Mesenchymal stem cell (in vitro differentiated cells and primary cell): Measurements from ENCODE around the gene DPYSL5.

Experiments used
- DNase-seq: peaks from one replicate; pipeline ENCODE4 v3.0.0-alpha.2; 2013
- H2AFZ ChIP-seq: one replicate; pipeline ENCODE4 v1.6.1; 2013; ENCODE audit warnings: low read depth, mild to moderate bottlenecking, control low read depth, inconsistent platforms, low read length, moderate library complexity
- H2AK5ac ChIP-seq: 2 replicates; pipeline ENCODE4 v1.6.1; 2013; ENCODE audit warnings: low read length, moderate library complexity, mild to moderate bottlenecking, inconsistent platforms; ENCODE audit not compliant: severe bottlenecking
- H2BK120ac ChIP-seq: one replicate; pipeline ENCODE4 v1.6.1; 2013; ENCODE audit warnings: low read depth, mild to moderate bottlenecking, inconsistent platforms, low read length, moderate library complexity
- H2BK12ac ChIP-seq, 2 experiments: one replicate each; pipeline ENCODE4 v1.6.1; 2013; ENCODE audit warnings: inconsistent platforms in 2 of 2, low read length in 2 of 2, mild to moderate bottlenecking in 2 of 2, moderate library complexity in 2 of 2, control low read depth in 1 of 2
- H2BK15ac ChIP-seq: one replicate; pipeline ENCODE4 v1.6.1; 2013; ENCODE audit warnings: mild to moderate bottlenecking, low read depth, inconsistent platforms; ENCODE audit not compliant: poor library complexity, severe bottlenecking
- H2BK5ac ChIP-seq: 2 replicates; pipeline ENCODE4 v1.6.1; 2013; ENCODE audit warnings: low read depth, mild to moderate bottlenecking, low read length, control low read depth, inconsistent platforms; ENCODE audit not compliant: poor library complexity, severe bottlenecking
- H3K14ac ChIP-seq, 2 experiments: one replicate each; pipeline ENCODE4 v1.6.1; 2013; ENCODE audit warnings: inconsistent platforms in 2 of 2, low read length in 2 of 2, control low read depth in 1 of 2, mild to moderate bottlenecking in 1 of 2, moderate library complexity in 1 of 2
- H3K18ac ChIP-seq, 2 experiments: one replicate each; pipeline ENCODE4 v1.6.1; 2013; ENCODE audit warnings: inconsistent platforms in 2 of 2, low read length in 2 of 2, control low read depth in 1 of 2, low read depth in 1 of 2, mild to moderate bottlenecking in 1 of 2
- H3K23ac ChIP-seq, 2 experiments: one replicate each; pipeline ENCODE4 v1.6.1; 2013; ENCODE audit warnings: inconsistent platforms in 2 of 2, low read length in 2 of 2, mild to moderate bottlenecking in 2 of 2, moderate library complexity in 2 of 2, control low read depth in 1 of 2
- H3K27ac ChIP-seq: 2 replicates; pipeline ENCODE4 v1.5.1; 2013; ENCODE audit warnings: mild to moderate bottlenecking, moderate library complexity, low read length, control low read depth, inconsistent platforms; ENCODE audit not compliant: poor library complexity, severe bottlenecking
- H3K27me3 ChIP-seq, 2 experiments: 2 replicates each; pipeline versions ENCODE4 v1.6.1 to v1.7.0; 2013; ENCODE audit warnings: low read length in 2 of 2, mild to moderate bottlenecking in 2 of 2, moderate library complexity in 2 of 2, control low read depth in 1 of 2, inconsistent platforms in 1 of 2; ENCODE audit not compliant: control insufficient read depth in 1 of 2, insufficient read depth in 1 of 2
- H3K36me3 ChIP-seq, 2 experiments: 2 replicates each; pipeline versions ENCODE4 v1.6.1 to v1.7.0; 2013; ENCODE audit warnings: low read length in 2 of 2, control low read depth in 1 of 2, inconsistent platforms in 1 of 2, low read depth in 1 of 2, mild to moderate bottlenecking in 1 of 2; ENCODE audit not compliant: insufficient read depth in 2 of 2, control insufficient read depth in 1 of 2
- H3K4ac ChIP-seq, 2 experiments: one replicate each; pipeline ENCODE4 v1.6.1; 2013; ENCODE audit warnings: inconsistent platforms in 2 of 2, low read length in 2 of 2, mild to moderate bottlenecking in 2 of 2, moderate library complexity in 2 of 2, control low read depth in 1 of 2, low read depth in 1 of 2
- H3K4me1 ChIP-seq: 2 replicates; pipeline ENCODE4 v1.6.1; 2013; ENCODE audit warnings: low read depth, low read length, control low read depth; ENCODE audit not compliant: control insufficient read depth, insufficient read depth
- H3K4me2 ChIP-seq: 2 replicates; pipeline ENCODE4 v1.6.1; 2013; ENCODE audit warnings: low read length, mild to moderate bottlenecking, inconsistent platforms; ENCODE audit not compliant: poor library complexity, severe bottlenecking
- H3K4me3 ChIP-seq, 2 experiments: 2 replicates each; pipeline versions ENCODE4 v1.5.1 to v1.7.0; 2013; ENCODE audit warnings: low read length in 2 of 2, mild to moderate bottlenecking in 2 of 2, control low read depth in 1 of 2, low read depth in 1 of 2; ENCODE audit not compliant: insufficient read depth in 1 of 2
- H3K79me1 ChIP-seq: replicated peaks from 2 replicates; pipeline ENCODE4 v1.6.1; 2013; ENCODE audit warnings: mild to moderate bottlenecking, control low read depth, low read length, inconsistent platforms; ENCODE audit not compliant: poor library complexity, severe bottlenecking
- H3K9ac ChIP-seq: 2 replicates; pipeline ENCODE4 v1.7.0; 2013; ENCODE audit warnings: mild to moderate bottlenecking, low read length, moderate library complexity
- H3K9me3 ChIP-seq: 2 replicates; pipeline ENCODE4 v1.7.0; 2013; ENCODE audit warnings: mild to moderate bottlenecking, low read length; ENCODE audit not compliant: control insufficient read depth
- H4K8ac ChIP-seq: one replicate; pipeline ENCODE4 v1.6.1; 2013; ENCODE audit warnings: inconsistent platforms, mild to moderate bottlenecking, low read length, moderate library complexity
- H4K91ac ChIP-seq: one replicate; pipeline ENCODE4 v1.6.1; 2013; ENCODE audit warnings: mild to moderate bottlenecking, low read length, inconsistent platforms
- WGBS: methylation state at CpG from one replicate; pipeline ENCODE4 v1.1.7; 2013; ENCODE audit warnings: mixed read lengths; 5-methylcytosine and 5-hydroxymethylcytosine counted together

Gene DPYSL5

GRCh38 chr2:26938399-26939118 is 90.6 kb downstream of the DPYSL5 start:
- H2BK5ac ChIP-seq, result no peak overlapping the region
- H2BK120ac ChIP-seq, result no peak overlapping the region
- peaks cover 4% of the 10 kb centered on the region for H3K4me1 ChIP-seq
- H3K4ac ChIP-seq, result no peak overlapping the region
- H3K27me3 ChIP-seq, result peaks cover 46 to 64% of the 10 kb centered on the region in 2 experiments
- H2BK15ac ChIP-seq, result no peak overlapping the region
- H3K4me2 ChIP-seq, result no peak overlapping the region
- peak overlapping the region in 1 of 2 experiments; percentile 4 for H3K14ac ChIP-seq
- WGBS, result 68% methylated on average over 10 of the region's 10 CpGs
- H3K4me3 ChIP-seq, result no peak overlapping the region
- no peak overlapping the region for H3K23ac ChIP-seq
- H4K91ac ChIP-seq, result no peak overlapping the region
- no peak overlapping the region for H3K18ac ChIP-seq
- no peak overlapping the region for H4K8ac ChIP-seq
- no peaks in the 10 kb centered on the region for H3K36me3 ChIP-seq
- no peak overlapping the region for H2AFZ ChIP-seq
- H3K9me3 ChIP-seq, result no peaks in the 10 kb centered on the region
- no peak overlapping the region for H3K27ac ChIP-seq
- no peaks in the 10 kb centered on the region for H3K79me1 ChIP-seq
- no peak for DNase-seq
- H3K9ac ChIP-seq, result no peak overlapping the region
- H2AK5ac ChIP-seq, result no peak overlapping the region
- H2BK12ac ChIP-seq, result no peak overlapping the region

GRCh38 chr2:26940001-26940400 is 92.1 kb downstream of the DPYSL5 start:
- H4K91ac ChIP-seq, result no peak overlapping the region
- H3K18ac ChIP-seq, result no peak overlapping the region
- no peak overlapping the region for H2BK15ac ChIP-seq
- no peak overlapping the region for H4K8ac ChIP-seq
- no peak overlapping the region for H3K14ac ChIP-seq
- H2BK5ac ChIP-seq, result no peak overlapping the region
- H2BK12ac ChIP-seq, result no peak overlapping the region
- H3K4me1 ChIP-seq, result peaks cover 4% of the 10 kb centered on the region
- no peak overlapping the region for H3K23ac ChIP-seq
- H3K4me2 ChIP-seq, result no peak overlapping the region
- H2AK5ac ChIP-seq, result no peak overlapping the region
- no peak overlapping the region for H3K27ac ChIP-seq
- DNase-seq, result no peak
- peaks cover 46 to 62% of the 10 kb centered on the region in 2 experiments for H3K27me3 ChIP-seq
- H3K79me1 ChIP-seq, result no peaks in the 10 kb centered on the region
- H3K9ac ChIP-seq, result no peak overlapping the region
- H3K4me3 ChIP-seq, result no peak overlapping the region
- H2AFZ ChIP-seq, result no peak overlapping the region
- H2BK120ac ChIP-seq, result no peak overlapping the region
- no peak overlapping the region for H3K4ac ChIP-seq
- 88% methylated on average over 8 of the region's 9 CpGs for WGBS
- no peaks in the 10 kb centered on the region for H3K9me3 ChIP-seq
- H3K36me3 ChIP-seq, result no peaks in the 10 kb centered on the region

GRCh38 chr2:26941486-26941885 is 93.6 kb downstream of the DPYSL5 start:
- no peak overlapping the region for H2BK12ac ChIP-seq
- peaks cover 4% of the 10 kb centered on the region for H3K4me1 ChIP-seq
- H3K4me2 ChIP-seq, result no peak overlapping the region
- H3K23ac ChIP-seq, result no peak overlapping the region
- no peak overlapping the region for H2BK120ac ChIP-seq
- H4K91ac ChIP-seq, result no peak overlapping the region
- no peak overlapping the region for H3K18ac ChIP-seq
- H3K4ac ChIP-seq, result no peak overlapping the region
- H3K27me3 ChIP-seq, result peaks cover 49 to 62% of the 10 kb centered on the region in 2 experiments
- no peaks in the 10 kb centered on the region for H3K36me3 ChIP-seq
- 88% methylated on average over 3 of the region's 3 CpGs for WGBS
- no peak overlapping the region for H4K8ac ChIP-seq
- H2BK15ac ChIP-seq, result no peak overlapping the region
- no peak overlapping the region for H2AFZ ChIP-seq
- no peak overlapping the region for H3K9ac ChIP-seq
- H3K4me3 ChIP-seq, result no peak overlapping the region
- no peak overlapping the region for H3K14ac ChIP-seq
- no peaks in the 10 kb centered on the region for H3K9me3 ChIP-seq
- H3K27ac ChIP-seq, result no peak overlapping the region
- no peak overlapping the region for H2AK5ac ChIP-seq
- H2BK5ac ChIP-seq, result no peak overlapping the region
- no peaks in the 10 kb centered on the region for H3K79me1 ChIP-seq
- no peak for DNase-seq

- Histone ChIP-seq H3K14ac (no peak overlapping the region), H3K27me3 (peaks cover 53 to 74% of the 10 kb centered on the region in 2 experiments), H2BK120ac (no peak overlapping the region), H2BK12ac (no peak overlapping the region), H3K9ac (no peak overlapping the region), H2BK5ac (no peak overlapping the region), H3K4me3 (no peak overlapping the region), H3K4ac (no peak overlapping the region), H3K79me1 (no peaks in the 10 kb centered on the region), H3K18ac (no peak overlapping the region), H4K8ac (no peak overlapping the region), H2BK15ac (no peak overlapping the region), H3K4me1 (peaks cover 7% of the 10 kb centered on the region), H4K91ac (no peak overlapping the region), H3K27ac (no peak overlapping the region), H2AFZ (no peak overlapping the region), H2AK5ac (no peak overlapping the region), H3K36me3 (no peaks in the 10 kb centered on the region), H3K9me3 (no peaks in the 10 kb centered on the region), H3K4me2 (no peak overlapping the region), H3K23ac (no peak overlapping the region)
- 16% methylated on average over 28 of the region's 28 CpGs for WGBS
- DNase-seq, result peak; percentile 54
These were observed 94.8 kb downstream of the DPYSL5 start for GRCh38 chr2:26942543-26943295.
